Activated CD8-positive, alpha-beta memory T cell treated with anti-CD3 and anti-CD28 coated beads, Interleukin-2, amount 50 U/mL, for 1 hour (primary cell): ENCODE measurements around the gene COMMD7.
"Not testable (repeated sequence)": the region's sequence is repeated elsewhere in the genome, so short reads cannot be mapped to it uniquely, and the experiment has no call there.

Experiments used
- DNase-seq: peaks from one replicate; pipeline ENCODE4 v3.0.0-alpha.2; 2020; ENCODE audit errors: extremely low read depth

COMMD7 gene

DNA sequence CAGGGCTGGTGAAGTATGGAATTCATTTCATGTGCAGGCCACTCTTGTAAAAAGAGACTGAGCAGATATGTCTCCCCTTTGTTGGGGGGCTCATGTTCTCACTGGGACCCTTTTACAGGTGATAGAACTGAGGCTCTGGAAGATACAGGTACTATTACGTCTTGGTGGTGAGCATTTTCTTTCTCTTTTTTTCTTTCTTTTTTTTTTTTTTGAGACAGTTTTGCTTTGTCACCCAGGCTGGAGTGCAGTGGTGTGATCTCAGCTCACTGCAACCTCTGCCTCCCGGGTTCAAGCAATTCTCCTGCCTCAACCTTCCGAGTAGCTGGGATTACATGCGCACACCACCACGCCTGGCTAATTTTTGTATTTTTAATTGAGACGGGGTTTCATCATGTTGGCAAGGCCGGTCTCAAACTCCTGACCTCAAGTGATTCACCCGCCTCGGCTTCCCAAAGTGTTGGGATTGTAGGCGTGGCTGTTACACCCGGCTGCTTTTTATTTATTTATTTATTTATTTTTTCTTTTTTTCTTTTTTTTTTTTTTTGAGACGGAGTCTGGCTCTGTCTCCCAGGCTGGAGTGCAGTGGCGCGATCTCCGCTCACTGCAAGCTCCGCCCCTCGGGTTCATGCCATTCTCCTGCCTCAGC, 22.1 kb upstream of the COMMD7 start:
- DNase-seq: not testable (repeated sequence)

DNA sequence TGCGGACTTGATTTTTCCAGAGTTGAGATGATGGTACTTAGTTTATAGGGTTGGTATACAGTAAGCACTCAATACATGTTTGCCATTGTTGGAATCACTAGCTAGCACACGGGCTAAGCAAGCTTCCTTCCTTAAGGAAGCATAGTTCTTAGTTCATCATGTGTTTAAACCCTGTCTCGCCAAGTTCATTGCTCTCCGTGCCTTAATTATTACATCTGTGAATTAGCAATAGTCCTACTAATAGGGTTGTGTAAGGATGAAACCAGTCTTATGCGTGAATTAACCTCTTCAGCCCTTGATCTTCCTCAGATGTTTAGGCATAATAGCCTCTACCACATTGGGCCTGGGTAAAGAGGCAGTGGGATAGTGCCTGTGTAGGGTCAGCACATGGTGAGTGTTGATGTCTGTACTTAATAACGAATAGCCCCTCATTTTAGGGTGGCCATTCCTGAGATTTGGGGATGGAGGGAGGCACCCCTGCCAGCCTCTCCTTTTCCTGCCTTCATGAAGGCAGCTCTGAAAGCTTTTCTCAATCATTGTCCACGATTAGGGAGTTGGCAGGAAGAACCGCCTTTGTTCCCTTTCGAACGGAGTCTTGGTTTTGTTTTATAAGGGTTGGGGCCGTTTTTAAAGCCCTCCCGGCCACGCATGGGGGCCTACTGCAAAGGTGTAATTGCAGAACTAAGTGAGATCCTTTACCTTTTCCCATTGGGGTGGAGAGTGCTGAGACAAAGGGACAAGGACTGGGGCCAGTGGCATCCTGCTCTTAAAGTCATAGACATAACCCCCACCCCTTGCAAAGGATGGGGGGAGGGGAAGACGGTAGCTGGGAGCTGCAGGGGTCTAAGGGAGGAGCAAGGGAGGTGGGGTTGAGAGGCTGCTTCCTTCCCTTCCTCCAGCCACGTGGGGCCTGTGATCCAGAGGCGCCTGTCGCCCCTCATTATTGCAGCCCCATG, 21.0 kb upstream of the COMMD7 start:
- DNase-seq: no peak

DNA sequence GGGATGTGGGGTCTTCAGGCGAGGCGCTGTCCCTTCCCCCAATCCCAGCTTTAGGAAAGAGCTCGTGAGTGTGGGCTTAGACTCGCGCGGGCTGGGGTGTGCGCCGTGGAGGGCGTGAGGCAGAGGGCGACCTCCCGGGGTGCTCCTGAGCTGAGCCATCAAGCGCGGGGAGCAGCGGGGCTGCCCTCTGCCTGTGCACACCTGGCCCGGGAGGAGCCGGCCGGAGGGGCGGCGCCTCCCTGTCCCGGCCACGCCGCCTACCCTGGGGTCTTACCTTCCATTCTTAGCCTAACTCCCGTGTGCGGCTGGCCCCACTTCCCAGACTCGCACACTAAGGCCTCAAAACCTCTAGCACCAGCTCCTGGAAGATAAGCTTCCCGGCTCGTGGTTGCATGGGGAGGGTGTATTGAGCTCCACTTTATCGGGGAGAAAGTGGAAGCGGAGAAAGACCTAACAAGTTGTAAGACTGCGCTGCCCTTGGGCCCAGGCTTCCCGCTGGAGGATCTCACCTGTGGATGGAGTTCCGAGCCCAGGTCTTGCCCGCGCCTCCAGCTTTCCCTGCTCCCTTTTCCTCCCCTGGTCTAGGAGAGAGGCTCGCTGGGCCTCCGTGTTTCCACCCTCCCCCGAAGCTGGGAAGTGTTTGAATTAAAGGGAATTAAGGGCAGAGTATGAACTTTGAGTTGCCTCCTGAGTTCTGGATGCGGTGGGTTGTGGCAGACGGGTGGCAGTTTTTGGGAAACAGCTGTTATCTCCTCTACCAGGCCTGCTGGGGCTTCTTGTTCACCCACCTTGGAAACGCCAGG, 20.1 kb upstream of the COMMD7 start:
- DNase-seq: no peak

DNA sequence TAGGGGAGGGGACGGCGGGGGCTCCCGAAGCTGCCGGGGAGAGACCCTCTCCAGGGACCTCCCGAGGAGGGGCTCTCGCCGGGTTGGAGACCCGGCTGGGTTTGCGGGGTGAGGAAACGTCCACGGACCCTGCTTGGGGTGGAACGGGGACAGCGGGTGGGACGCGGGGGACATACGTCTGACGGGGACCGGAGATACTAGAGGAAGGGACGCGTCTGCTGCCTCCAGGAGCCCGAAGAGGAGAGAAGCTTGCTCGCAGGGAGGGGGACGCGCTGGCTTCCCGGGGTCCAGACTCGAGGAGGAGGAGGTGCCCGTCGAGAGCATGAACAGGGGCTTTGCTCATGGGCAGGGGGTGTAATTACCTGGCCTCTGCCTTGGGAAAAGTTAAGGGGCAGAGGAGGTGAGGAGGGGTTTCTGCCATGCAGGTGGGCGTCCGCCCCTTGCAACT, 19.5 kb upstream of the COMMD7 start:
- no peak for DNase-seq

DNA sequence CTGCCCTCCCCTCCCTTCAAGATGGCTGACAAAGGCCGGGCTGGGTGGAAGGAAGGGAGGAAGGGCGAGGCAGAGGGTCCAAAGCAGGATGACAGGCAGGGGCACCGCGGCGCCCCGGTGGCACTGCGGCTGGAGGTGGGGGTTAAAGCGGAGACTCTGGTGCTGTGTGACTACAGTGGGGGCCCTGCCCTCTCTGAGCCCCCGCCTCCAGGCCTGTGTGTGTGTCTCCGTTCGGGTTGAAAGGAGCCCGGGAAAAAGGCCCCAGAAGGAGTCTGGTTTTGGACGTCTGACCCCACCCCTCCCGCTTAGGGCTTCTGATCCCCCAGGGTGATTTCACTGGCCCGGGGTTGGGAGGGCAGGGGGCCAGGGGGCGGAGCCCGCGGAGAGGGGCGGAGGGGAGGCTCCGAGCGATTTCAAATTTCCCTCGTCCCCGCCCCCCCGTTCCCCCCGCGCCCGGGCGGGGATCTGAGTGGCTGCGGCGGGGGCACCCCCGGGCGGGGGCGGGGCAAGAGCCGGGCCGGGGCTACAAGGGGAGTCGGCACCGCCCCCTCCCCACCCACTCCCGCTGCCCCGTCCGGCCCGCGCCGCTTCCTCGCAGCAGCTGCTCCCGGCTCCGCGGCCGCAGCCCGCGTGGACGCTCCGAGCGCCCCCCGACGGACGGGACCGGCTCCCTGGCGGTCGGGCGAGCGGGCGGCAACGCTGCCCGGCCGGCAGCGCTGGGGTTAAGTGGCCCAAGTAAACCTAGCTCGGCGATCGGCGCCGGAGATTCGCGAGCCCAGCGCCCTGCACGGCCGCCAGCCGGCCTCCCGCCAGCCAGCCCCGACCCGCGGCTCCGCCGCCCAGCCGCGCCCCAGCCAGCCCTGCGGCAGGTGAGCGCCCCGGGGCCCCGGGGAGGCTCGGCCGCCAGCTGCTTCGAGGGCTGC, 18.8 kb upstream of the COMMD7 start, which contains the start of gene DNMT3B:
Gene DNMT3B (plus strand): TSS at position 555 of the 923 bp plus-strand sequence. CDS start 17,939 bp downstream, outside the sequence.
- no peak for DNase-seq

DNA sequence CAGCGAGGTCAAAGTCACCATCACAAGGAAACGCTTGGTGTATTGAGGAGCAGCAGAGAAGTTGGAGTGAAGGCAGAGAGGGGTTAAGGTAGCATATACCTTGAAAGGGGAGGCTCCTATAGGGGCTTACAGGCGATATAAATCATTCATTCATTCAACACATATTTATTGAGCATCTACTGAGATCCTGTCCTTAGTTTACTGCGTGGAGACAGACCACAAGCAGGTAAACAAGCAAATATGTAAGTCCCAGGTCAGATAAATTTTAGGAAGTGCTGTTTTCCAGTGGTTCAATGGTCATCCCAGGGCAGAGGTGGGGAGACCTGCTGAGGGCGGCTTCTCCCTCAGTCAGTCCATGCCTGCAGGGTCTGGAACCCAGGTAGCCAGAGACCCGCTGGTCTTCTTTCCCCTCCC, 18.2 kb upstream of the COMMD7 start:
- DNase-seq: no peak

DNA sequence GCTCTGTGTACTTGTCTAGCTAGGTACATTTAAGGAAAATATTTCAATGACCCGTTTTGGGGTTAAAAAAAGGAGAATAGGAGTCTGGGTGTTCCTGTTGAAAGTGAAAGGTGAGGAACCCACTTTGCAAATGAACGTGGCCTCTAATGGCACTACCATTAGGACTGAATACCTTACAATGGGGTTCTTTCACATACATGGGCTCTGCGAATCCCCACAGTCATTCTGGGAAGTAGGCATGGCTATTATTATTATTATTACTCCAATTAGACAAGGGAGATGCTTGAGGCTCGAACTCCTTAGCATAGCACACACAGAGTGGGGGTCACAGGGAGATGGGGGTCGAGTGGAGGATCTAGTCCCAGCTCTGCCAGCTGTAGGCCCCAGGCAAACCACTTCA, 12.9 kb upstream of the COMMD7 start:
- DNase-seq: no peak

DNA sequence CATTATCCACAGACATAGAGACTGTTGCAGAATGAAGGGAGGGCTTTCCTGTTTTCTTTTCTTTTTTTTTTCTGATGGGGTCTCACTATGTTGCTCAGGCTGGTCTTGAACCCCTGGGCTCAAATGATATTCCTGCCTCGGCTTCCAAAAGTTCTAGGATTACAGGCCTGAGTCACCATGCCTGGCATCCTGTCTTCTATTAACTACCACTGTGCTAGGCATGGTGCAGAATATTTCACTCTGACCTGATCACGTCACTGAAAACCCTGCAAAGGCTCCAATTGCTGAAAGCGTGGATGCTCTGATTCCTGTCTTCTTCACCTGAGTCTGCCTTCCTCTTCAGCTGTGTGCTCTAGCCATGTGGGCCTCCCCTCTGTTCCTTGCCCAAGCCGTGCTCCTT, 10.5 kb upstream of the COMMD7 start:
- DNase-seq: no peak

DNA sequence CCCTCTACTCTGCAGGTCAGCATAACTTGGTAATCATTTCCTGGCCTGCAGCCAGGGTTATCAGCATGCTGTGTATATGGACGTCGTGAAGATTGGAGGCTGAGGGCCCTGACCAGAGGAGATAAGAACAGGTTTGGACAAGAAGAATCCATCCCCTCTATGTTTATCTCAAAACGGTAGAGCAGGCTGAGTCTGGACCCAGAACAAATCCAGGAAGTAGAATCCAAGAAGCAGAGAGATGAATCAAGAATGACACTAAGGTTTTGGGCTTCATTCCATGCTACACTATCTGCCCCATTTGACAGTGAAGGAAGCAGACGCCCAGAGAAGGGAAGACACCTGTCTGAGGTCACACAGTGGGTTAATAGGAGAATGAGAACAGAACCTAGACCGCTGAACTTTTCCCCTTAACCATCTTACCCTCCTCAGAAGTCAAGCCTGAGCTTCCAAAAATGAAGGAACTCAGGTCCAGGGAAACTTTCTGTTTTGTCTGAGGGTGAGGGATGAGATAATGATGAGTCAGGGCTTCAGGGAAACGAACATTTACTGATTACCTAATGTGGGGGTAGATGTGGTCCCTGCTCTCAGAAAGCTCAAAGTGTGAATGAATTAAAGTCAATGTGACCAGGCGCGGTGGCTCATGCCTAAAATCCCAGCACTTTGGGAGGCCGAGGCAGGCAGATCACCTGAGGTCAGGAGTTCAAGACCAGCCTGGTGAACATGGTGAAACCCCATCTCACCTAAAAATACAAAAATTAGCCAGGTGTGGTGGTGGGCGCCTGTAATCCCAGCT, 9.4 kb upstream of the COMMD7 start:
- no peak for DNase-seq

DNA sequence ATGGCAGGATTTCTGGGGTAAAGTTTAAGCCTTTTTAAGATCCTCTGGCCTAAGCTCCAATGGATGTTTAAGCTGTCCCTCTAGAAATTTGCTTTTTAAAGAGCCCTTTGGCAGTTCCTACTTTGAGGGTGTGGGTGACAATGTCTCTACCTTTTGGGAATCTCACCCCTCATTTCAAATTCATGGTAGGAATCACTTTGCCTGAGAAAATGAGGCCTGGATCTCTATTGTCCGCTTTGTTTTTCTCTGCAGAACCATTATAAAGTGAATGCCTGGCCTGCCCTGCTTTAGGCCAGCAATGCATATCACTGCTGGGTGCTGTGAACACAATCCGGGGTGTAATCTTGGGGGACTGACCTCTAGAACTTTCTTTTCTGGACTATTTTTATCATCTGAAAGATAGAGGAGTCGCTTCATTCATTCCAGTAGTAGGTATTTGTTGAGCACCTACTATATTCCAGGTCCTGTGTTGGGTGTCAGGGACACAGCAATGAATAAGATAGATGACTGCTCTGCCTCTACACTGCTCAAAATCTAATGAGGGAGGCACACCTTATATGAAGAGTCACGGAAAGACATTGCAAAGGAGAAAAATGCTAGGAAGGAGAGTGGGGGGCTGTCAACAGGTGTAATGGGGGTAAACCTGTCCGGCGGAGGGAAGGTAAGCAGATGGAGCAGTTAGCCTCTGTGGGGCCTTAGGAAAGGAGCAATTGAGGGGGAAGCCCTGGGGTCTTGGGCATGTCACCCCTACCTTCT, 8.6 kb upstream of the COMMD7 start:
- no peak for DNase-seq

DNA sequence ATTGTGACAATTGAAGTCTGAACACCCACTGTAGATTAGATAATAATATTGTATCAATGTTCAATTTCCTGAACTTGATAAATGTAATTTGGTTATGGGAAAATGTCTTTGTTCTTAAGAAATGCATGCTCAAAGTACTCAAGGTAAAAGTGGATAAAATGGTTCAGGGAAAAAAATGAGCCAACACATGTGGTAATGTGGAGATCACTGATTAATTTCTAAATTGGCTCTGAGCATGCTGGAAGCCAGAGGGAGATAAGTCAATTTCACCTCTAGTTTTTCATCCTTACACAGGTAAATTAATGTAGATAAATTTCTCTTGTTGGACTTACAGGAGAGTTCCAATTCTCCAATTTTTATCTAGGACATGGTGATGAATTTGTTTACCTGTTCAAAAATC, 8.0 kb upstream of the COMMD7 start:
- no peak for DNase-seq

DNA sequence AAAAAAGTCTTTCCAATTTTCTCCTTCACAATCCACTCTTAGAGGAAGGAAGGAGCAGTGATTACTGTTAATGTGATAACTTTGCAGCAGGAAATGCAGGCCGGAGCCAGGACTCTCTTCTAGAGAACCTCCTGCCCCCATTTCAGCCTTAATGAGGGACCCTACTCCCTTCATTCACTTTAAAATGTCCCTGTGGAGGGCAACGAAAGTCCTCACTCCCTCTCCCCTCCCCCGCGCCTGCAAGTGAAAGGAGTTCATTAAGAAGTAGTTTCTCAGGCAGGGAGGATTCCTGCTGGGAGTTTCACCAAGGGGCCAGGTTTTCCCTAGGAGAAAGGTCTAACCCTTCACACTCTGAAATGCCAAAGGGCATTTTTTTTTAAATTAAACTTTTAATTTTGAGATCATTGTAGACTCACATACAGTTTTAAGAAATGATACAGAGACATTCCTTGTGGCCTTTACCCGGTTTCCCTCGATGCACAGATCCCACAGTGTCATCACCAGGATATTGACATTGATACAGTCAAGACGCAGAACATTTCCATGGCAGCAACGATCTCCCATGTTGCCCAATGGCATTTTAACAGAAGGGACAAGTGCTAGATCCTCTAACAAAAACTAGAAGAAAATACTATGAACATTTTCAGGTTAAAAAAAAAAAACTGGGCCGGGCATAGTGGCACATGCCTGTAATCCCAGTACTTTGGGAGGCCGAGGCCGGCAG, 6.8 kb upstream of the COMMD7 start:
- no peak for DNase-seq

DNA sequence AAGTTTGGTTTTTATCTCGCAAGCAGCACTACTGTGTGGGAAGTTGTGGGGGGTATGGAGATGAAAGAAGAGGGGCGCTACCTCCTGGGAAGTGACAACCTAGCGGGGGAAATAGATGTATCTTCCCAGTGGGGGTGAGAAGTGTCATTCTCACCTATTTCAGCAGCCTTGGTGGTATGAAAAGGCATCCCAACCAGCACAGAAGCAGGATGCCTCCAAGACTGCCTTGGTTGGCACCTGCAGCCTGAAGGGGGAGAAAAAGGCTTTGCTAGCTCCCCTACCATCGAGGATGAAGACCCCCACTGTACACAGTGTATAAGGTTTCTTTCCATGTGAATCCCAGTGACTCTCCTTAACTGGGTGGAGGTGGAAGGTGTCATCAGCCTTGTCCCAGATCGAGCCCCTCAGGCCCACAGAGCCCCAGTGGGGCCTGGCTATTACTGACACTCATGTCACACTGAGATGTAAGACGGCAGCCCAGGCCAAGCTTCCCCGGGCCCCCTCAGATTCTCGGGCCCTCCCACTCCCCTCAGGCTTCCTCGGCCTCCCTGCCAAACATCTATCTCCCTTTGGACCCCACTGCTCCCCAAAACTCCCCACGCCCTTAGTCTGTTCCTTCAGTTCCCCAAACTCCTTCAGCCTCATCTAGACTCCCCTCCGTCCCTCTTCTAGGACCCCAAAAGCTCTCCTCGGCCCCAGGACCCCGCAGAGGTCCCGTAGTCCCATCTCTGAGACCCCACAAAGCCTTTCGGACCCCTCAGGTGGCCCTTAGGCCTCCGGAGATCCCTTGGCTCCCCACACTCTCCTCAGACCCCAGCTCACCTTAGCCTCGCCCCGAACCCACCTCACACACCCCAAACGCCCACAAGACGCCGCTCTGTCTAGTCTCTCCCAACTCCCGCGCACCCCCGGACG, 688 bp downstream of the COMMD7 start:
- DNase-seq: no peak

DNA sequence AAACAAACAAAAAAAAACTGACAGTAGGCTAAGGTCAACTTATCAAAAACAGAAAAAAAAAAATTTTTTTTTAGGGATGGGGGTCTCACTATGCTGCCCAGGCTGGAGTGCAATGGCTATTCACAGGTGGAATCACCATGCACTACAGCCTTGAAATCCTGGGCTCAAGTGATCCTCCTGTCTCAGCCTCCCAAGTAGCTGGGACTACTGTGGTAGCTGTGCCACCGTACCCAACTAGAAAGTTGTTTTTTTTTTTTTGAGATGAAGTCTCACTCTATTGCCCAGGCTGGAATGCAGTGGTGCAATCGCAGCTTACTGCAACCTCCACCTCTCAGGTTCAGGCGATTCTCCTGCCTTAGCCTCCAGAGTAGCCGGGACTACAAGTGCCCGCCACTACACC, 2.1 kb downstream of the COMMD7 start:
- no peak for DNase-seq

DNA sequence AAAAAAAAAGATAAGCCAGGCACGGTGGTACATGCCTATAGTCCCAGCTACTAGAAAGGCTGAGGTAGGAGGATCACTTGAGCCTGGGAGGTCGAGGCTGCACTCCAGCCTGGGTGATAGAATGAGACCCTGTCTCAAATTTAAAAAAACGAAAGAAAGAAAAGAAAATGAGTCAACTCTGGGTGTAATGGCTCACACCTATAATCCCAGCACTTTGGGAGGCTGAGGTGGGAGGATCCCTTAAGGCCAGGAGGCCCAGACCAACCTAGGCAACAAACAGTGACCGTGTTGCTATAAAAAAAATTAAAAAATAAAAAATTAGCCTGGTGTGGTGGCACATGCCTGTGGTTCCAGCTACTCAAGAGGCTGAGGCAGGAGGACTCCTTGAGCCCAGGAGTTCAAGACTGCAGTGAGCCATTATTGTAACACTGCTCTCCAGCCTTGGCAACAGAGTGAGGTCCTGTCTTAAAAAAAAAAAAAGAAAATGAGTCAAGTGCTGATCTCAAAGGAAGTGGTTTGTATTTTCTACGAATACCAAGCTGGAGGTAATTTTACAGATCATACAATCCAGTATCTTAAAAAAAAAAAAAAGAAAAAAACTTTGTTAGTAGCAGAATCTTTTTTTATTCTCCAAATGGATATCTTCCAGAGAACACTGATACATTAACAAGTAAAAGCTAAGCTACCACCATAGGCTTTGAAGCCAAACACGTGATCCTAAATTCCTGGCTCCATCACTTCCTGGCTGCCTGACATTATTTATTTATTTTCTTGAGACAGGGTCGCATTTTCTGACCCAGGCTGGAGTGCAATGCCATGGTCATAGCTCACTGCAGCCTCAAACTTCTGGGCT, 5.7 kb downstream of the COMMD7 start:
- no peak for DNase-seq

DNA sequence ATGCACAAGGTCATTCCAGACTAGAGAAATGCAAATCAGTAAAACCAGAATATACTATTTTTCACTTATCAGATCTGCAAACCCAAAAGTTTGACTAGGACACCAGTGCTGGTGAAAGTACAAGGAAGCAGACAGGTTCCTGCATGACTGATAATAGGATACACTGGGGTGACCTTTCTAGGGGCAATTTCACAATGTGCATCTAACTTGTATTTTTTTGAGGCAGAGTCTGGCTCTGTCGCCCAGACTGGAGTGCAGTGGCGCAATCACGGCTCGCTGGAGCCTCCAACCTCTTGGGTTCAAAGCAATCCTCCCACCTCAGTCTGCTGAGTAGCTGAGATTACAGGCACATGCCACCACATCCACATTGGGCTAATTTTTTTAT, 11.4 kb downstream of the COMMD7 start:
- no peak for DNase-seq

DNA sequence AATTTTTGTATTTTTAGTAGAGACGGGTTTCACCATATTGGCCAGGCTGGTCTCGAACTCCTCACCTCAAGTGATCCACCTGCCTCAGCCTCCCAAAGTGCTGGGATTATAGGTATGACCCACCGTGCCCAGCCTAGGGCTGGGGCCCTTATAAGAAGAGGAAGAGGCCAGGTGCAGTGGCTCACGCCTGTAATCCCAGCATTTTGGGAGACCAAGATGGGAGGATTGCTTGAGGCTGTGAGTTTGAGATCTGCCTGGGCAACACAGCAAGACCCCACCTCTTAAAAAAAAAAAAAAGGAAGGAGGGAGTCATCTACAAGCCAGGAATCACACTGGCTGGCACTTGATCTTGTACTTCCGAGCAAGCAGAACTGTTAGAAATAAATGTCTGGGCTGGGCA, 13.9 kb downstream of the COMMD7 start:
- not testable (repeated sequence) for DNase-seq
